HEK293 (cell line): ENCODE measurements around the gene TBC1D30.

ENCODE experiments used
- CTCF ChIP-seq: fragments of 450-650 bp; formaldehyde crosslinking; IDR thresholded peaks from 2 replicates; pipeline ENCODE4 v1.5.1; 2016; ENCODE audit warnings: missing biosample characterization, missing genetic modification characterization
- PBX3 ChIP-seq: sonication (generic); formaldehyde crosslinking; IDR thresholded peaks from 2 replicates; pipeline ENCODE4 v1.8.1; 2022; ENCODE audit warnings: mild to moderate bottlenecking, moderate library complexity, missing genetic modification reagents
- RBAK ChIP-seq: fragments of 450-650 bp; formaldehyde crosslinking; IDR thresholded peaks from 2 replicates; pipeline ENCODE4 v1.5.1; 2016; ENCODE audit warnings: missing biosample characterization, missing genetic modification characterization
- SETDB1 ChIP-seq: IDR thresholded peaks from one replicate; pipeline ENCODE4 v1.6.1; 2017; ENCODE audit warnings: mild to moderate bottlenecking, low read length, moderate library complexity, mixed read lengths; ENCODE audit not compliant: insufficient read length
- ZBTB1 ChIP-seq: fragments of 450-650 bp; formaldehyde crosslinking; IDR thresholded peaks from 2 replicates; pipeline ENCODE4 v1.5.1; 2016; ENCODE audit warnings: missing biosample characterization, missing genetic modification characterization
- ZBTB26 ChIP-seq: fragments of 450-650 bp; formaldehyde crosslinking; optimal IDR thresholded peaks from 2 replicates; pipeline ENCODE3; 2016; ENCODE audit warnings: missing biosample characterization, mild to moderate bottlenecking, missing genetic modification characterization
- ZFP3 ChIP-seq: fragments of 450-650 bp; formaldehyde crosslinking; IDR thresholded peaks from 2 replicates; pipeline ENCODE4 v1.5.1; 2016; ENCODE audit warnings: low read depth, missing biosample characterization, missing genetic modification characterization
- ZNF138 ChIP-seq: fragments of 450-650 bp; formaldehyde crosslinking; IDR thresholded peaks from 2 replicates; pipeline ENCODE4 v1.5.1; 2016; ENCODE audit warnings: missing biosample characterization, missing genetic modification characterization, borderline replicate concordance
- ZNF510 ChIP-seq: fragments of 450-650 bp; formaldehyde crosslinking; IDR thresholded peaks from 2 replicates; pipeline ENCODE4 v1.5.1; 2018; ENCODE audit warnings: mild to moderate bottlenecking, missing genetic modification characterization, missing biosample characterization; ENCODE audit not compliant: insufficient replicate concordance
- ZNF549 ChIP-seq: fragments of 450-650 bp; IDR thresholded peaks from 2 replicates; pipeline ENCODE4 v1.5.1; 2018; ENCODE audit warnings: missing biosample characterization, missing genetic modification characterization, mild to moderate bottlenecking, inconsistent platforms, moderate library complexity
- ZNF76 ChIP-seq: fragments of 450-650 bp; formaldehyde crosslinking; IDR thresholded peaks from 2 replicates; pipeline ENCODE4; 2016; ENCODE audit warnings: low read depth, missing biosample characterization, missing genetic modification characterization, borderline replicate concordance
- TF ChIP-seq, protein P1 (sequence below): fragments of 450-650 bp; formaldehyde crosslinking; IDR thresholded peaks from 2 replicates; pipeline ENCODE4 v1.5.1; 2016; ENCODE audit warnings: missing biosample characterization, missing genetic modification characterization

DNA sequence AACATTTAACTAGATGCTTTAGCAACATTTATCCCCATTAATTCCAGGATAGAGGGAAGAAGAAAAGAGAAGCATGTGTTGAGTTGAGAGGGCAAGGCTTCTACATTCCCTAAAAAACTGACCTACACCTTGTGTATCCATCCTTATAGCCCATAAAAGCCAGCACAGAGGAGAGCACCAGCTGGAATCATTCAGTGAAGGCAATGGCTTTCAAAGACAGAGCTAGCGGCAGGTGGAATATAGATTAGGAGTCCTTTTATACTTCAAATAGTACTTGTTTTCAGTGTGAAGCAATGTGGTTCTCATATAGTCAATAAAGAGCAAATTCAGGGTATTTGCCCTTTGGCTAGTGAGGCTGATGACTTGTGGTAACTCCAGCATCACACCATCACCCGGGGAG lies 94.4 kb downstream of the TBC1D30 start:
- TF ChIP-seq ZFP3 (tag by site-specific recombination) (no peak), CTCF (tag by site-specific recombination) (no peak), PBX3 (CRISPR knock-in tag) (no peak), ZNF76 (tag by site-specific recombination) (no peak), SETDB1 (no peak), ZNF549 (no peak), ZBTB1 (tag by site-specific recombination) (no peak), ZNF138 (tag by site-specific recombination) (no peak), ZNF510 (tag by site-specific recombination) (no peak), ZBTB26 (tag by site-specific recombination) (no peak), RBAK (no peak)
- TF ChIP-seq, protein P1, sequence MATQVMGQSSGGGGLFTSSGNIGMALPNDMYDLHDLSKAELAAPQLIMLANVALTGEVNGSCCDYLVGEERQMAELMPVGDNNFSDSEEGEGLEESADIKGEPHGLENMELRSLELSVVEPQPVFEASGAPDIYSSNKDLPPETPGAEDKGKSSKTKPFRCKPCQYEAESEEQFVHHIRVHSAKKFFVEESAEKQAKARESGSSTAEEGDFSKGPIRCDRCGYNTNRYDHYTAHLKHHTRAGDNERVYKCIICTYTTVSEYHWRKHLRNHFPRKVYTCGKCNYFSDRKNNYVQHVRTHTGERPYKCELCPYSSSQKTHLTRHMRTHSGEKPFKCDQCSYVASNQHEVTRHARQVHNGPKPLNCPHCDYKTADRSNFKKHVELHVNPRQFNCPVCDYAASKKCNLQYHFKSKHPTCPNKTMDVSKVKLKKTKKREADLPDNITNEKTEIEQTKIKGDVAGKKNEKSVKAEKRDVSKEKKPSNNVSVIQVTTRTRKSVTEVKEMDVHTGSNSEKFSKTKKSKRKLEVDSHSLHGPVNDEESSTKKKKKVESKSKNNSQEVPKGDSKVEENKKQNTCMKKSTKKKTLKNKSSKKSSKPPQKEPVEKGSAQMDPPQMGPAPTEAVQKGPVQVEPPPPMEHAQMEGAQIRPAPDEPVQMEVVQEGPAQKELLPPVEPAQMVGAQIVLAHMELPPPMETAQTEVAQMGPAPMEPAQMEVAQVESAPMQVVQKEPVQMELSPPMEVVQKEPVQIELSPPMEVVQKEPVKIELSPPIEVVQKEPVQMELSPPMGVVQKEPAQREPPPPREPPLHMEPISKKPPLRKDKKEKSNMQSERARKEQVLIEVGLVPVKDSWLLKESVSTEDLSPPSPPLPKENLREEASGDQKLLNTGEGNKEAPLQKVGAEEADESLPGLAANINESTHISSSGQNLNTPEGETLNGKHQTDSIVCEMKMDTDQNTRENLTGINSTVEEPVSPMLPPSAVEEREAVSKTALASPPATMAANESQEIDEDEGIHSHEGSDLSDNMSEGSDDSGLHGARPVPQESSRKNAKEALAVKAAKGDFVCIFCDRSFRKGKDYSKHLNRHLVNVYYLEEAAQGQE (tag by site-specific recombination) = no peak
